Stimulated activated CD4-positive, alpha-beta T cell treated with anti-CD3 and anti-CD28 coated beads, Interleukin-2, amount 100 ng/mL, for 24 hours (primary cell): ENCODE results near the gene SOX13.
"Not testable (repeated sequence)": the region's sequence is repeated elsewhere in the genome, so short reads cannot be mapped to it uniquely, and the experiment has no call there.

Experiments
- DNase-seq, 2 donors: peaks; one replicate each; pipeline ENCODE4 v3.0.0-alpha.2; 2020

SOX13 gene

DNA sequence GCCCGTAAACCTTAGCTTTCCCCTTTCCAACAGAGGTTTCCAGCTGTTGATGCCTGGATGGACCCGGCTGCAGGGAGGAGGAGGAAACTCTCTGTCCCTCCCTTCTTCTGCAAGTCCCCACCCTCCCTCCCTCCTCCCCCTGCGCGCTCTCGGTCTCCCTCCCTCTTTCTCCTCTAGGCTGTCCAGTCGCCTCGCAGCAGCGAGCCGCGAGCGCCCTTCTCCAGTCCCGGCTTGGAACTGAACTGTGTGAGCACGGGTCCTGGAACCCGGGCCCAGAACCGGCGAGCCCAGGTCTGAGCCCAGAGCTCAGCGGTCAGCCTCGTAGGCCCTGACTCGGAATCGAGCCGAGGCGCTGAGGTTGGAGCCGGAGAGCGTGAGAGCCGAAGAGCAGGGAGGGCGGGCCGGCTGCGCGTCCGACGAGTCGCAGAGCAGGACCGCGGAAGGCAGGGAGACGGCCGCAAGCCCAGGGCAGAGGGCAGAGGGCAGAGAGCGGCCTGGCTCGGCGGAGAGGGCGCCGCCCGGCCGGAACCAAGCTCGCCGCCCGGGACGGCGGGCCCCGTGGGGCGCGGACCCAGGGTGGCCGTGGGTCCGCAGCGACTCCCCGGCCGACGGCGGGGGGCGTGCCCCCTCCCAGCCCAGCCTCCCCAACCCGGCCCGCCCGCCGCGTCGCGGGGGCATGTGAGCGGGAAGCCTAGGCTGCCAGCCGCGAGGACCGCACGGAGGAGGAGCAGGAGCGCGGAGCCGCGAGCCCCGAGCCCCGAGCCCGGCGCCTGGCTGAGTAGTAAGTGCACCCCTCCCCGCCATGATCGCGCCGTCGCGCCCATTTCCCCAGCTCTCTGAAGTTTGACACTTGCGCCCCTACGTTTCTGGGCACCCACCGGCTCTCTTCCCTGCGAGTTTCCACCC is at the start of gene SOX13:
Gene SOX13 (plus strand): TSS at position 185 of the 906 bp plus-strand sequence. CDS start 39,801 bp downstream, outside the sequence.
- DNase-seq: peak in 1 of 2 donors; percentile 29

DNA sequence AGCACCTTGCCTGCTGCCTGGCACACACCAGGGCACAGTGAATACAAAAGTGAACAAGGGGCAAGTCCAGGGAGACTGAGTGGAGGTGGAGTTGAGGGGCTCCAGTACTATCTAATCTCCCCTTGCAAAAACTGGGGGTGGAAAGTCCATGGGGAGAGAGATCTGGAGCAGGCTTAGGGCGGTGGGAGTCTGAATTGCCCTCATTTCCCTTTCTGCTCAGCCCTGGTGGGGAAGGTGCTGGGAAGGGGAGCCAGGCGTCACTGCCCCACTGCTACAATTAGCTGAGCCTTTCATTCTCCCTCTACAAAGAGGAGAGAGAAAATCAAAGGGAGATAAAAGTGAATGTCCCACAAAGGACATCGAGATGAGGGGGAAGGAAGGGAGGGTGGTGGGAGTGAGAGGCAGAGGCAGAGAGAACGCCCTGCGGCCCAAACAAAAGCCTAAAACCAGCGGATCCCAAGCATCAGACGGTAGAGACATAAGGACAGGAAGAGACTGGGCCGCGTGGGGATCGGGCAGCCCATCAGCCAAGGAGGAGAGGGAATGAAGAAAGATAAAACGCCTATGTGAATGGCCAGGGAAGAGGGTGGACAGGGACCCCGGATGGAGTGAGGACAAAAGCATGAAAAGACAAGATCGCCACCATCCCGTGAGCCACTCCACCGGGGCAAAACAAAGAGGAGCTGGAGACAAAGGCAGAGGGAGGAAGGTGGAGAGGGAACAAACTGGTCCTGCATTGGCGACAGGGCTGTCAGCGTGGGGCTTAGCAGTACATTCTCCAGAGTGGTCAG is 46.8 kb upstream of the SOX13 start:
- DNase-seq: no peak

DNA sequence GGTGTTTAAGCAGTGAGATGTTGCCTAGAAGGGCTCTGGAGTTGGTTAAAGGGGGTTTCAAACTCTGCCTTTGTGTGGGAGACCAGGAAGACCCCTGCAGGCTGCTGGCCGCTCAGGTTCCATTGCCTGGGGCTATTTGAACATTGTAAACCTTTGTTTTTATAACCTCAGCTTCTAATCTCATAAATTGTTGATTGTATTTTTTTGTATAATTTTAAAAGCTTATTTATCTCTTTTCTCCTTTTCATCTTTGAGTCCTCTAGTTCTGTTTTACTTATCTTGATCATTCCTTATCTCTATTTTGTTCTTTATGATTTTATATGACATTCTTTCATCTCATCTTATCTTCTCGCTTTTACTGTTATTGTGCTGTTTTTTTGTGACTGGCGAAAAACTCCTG is 45.5 kb upstream of the SOX13 start:
- DNase-seq: no peak

DNA sequence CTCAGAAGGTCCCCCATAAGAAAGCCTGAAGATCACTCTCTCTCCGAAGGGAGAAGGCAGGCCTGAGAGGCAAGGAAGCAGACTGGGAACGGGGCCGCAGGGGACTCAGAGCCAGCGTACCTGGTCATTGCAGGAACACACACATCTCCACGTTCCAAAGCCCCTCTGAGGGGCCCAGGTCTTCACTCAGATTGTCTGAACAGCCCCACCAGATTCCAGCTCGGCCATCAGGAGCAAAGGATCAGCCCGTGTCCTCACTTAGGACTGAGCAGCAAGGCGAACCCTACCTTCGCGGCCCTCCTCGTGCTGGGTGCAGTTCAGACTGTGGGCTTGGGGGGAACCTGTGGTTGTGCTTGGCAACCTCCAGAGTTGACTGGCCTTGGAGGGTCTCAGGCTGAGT is 43.9 kb upstream of the SOX13 start:
- DNase-seq: no peak

DNA sequence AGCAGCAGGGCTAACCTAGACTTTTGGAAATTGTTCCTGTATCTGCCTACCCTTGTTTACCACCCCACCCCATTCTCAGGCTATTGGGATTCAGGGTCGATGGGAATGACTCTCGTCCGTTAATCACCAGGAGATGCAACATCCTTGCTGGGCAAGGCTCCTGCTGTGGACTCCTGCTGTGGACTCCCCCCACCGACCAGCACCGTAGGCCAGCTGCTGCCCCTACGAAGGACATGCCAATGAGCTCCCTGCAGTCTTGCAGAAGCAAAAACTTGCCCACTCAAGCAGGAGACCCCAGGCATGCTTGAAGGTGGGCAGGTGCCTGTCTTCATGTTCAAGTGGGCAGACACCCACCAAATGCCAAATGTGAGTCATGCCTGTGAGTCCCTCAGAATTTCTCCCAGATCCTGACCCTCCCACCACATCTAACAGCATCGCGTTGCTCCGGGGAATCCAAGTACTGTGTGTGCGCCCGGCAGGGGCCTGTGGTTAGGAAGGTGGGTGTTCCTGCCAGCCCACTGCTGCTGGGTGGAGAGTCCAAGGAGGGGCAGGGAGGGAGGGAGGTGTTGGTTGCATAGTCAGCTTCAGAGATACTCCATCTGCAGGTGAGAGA is 41.7 kb upstream of the SOX13 start:
- DNase-seq: no peak

DNA sequence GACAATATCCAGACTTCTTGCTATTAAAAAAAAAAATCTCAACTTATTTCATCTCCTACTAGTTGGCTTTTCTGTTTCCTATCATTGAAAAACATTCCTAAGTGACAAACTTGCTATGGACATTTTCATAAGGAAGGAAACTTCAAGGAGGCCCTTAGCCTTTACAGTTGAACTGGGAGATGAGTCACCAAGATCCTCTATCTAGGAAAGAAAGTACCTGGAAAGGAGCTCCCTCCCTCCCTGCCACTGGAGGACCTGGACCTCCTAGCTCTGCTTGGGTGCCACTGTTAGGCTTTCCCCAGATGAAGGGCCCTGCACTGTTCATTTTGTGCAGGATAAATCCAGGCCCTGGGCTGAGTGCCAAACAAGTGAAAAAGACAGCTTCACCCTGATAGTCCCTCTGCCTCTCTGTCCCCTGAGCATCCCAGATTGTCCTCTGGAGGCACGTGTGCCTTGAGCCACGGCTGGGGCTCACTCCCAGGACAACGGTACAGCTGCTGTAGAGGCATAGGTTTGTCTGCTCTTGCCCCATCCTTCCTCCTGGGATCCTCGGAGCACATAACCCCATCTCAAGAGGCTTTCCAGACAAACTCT is 40.2 kb upstream of the SOX13 start:
- no peak for DNase-seq

DNA sequence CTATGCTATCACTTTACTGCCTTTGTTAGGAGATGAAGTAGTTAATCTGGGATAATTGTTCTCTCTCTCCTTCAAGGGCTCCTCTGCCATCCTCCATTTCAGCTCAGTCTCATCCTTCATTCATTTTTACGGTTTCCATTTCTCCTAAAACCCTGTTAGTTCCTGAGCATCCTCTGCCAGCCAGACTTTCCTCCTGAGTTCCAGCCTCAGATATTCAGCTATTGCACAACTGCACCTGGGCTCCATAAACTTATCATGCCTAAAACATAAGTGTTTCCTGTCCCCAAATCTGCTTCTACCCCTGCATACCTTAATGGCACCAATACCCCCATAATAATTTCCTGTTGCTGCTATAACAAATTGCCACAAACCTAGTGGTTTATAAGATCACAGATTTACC is 39.6 kb upstream of the SOX13 start:
- DNase-seq: no peak

DNA sequence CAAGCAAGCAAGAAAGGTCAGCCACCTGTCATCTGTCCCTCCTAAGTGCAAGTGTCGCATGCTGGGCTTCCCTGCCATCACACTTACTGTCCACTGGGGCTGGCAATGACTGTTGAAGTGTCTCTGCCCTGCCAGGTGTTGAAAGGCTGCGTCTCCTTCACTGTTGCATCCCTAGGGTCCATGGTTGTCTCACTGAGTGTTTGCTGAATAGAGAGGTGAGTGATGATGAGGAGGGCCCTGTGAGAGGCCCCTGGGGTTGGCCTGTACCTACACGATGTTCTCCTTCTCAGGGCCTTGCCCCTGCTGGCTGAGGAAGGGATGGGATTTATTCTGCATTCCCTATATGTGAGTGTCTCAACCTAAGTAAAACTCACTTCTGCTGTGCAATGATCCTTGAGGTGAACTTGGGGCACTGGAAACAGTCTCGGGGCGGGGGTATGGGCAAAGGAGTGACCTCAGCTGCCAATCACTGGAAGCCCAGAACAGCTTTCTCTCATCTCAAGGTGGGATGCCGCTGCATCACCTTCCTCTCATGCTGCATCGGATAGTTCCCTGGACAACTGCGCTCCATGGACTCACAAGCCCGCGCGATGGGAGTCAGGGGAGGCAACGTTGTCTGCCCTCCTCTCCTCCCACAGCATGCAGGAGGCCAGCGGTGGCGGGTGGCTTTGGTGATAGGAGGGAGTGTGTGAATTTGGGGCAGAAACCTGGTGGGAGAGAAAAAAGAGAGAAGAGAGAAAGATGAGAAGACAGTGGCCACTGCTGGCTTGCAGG is 35.8 kb upstream of the SOX13 start:
- no peak for DNase-seq

DNA sequence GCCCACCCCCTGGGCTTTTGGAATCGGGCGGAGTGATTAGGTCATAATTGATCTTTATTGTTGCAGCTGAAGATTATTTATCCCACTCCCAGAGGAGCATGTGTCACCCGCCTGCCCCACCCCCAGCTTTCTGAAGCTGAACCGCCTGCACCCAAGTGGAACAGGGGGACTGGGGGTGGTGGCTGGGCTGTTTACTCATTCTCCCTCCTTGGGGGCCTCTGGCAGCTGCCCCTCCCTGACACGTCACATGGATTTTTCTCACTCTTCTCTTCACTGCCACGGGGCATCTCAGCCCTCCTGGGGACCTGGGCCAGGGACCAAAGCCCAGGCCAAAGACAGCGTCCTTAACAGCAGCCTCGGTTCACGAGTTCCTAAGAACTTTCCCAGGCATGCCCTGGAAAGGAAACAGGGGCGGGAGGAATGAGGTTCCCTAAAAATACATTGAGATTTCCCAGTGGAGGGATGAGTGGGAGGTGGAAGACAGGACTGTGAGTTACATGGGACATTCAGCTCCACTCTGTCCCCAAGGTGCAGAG is 31.6 kb upstream of the SOX13 start:
- no peak for DNase-seq

DNA sequence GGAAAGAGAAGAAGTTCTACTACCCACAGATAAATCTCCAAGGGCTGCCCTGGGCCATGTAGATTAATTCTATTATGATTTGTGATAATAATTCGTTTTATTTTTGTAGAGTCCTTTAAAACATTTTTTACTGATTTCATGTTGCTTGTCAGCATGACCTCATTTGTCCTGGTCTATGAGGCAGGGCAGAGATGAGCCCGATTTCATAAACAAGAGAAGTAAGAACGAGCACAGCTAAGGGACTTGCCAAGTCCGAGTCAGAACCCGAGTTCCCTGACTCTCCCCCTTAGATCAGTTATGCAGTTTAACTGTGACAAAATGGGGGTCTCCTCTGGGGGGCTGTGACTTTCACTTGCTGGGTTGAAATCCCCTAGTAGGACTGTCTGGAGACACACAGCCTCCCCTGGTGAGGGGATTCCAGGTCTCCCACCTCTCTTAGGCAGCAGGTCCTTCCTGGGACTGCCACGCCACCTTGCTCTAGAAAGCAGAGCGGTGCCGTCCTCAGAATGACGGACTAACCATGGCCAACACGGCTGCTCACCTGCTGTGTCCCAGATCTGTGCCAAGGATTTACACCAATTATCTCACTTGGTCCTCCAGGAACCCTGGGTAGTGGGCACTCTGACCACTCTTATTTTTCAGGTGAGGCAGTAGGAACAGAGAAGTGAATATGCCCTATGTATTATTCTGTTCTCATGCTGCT is 31.0 kb upstream of the SOX13 start:
- no peak for DNase-seq

DNA sequence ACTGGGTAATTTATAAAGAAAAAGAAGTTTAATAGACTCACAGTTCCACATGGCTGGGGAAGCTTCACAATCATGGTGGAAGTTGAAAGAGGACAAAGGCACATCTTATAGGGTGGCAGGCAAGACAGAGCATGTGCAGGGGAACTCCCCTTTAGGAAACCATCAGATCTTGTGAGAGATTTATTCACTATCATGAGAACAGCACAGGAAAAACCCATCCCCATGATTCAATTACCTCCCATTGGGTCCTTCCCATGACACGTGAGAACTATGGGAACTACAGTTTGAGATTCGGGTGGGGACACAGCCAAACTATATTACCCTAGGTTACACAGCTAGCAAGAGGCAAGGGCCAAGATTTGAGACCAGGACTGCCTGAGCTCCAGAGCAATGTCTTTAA is 30.4 kb upstream of the SOX13 start:
- DNase-seq: no peak

DNA sequence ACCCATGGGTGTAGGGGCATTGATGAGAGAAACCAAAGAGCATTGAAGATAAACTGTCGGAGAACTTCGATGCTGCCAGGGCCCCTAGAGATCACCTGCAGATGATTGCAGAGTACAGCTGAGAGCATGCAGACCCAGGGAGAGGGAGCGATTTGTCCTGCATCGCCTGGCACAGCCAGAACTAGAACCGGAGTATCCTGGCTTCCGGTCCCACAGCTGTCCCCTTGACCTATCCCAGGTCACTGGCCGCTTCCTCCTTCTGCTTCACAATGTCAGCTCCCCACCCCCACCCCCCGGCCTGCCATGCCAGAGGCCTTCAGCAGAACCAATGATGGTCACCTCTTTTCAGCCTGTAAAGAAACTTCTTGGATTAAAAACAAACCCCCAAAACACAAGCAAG is 29.2 kb upstream of the SOX13 start:
- no peak for DNase-seq

DNA sequence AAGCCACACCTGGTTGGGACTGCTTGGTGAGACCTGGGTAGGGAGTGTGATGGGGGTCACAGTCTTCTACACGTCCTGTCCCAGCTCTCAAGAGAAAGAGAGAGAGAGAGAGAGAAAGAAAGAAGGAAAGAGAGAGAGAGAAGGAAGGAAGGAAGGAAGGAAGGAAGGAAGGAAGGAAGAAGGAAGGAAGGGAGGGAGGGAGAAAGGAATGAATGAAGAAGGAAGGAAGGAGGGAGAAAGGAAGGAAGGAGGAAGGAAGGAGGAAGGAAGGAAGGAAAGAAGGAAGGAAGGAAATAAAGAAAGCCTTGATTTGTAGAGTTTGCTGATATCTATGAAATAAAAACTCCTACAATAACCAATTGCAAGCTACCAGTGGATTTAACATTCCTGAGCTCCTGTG is 28.5 kb upstream of the SOX13 start:
- DNase-seq: no peak

DNA sequence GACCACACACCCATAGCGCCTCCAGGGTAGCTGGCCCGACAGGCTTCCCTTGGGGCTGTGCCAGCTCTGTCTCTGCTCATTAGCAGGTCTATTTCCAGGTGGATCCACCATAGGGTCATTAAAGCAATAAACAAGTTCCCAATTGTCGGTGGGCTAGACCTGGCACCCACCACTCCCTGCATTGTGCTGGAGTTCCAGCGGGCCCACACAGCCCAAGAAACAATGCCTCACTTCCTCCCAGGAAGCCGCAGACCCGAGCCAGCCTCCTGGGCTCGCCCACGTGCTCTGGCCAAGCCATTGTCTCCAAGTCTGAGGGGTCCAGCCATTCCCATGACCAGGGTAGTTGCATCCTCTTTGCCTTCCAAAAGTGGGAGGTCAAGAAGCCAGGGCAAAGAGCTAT is 27.5 kb upstream of the SOX13 start:
- DNase-seq: no peak

DNA sequence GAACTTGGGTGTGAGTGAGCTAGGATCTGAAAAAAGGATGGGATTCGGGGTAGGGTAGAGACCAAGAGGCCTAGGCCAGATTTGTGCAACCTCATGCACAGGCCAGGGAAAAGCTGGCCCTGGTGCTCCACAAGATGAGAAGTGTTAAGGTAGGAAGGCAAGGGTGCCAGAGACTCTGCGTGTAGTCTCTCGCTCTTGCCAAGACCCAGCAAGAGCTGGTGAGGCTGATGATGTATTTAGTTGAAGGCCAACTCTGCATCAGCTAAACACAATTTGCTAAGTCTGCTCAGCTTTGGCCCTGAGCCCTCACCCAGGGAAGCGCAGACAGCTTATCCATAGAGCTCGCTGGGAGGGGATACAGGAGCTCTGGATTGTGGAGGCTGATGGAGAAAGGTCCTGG is 26.6 kb upstream of the SOX13 start:
- DNase-seq: no peak

DNA sequence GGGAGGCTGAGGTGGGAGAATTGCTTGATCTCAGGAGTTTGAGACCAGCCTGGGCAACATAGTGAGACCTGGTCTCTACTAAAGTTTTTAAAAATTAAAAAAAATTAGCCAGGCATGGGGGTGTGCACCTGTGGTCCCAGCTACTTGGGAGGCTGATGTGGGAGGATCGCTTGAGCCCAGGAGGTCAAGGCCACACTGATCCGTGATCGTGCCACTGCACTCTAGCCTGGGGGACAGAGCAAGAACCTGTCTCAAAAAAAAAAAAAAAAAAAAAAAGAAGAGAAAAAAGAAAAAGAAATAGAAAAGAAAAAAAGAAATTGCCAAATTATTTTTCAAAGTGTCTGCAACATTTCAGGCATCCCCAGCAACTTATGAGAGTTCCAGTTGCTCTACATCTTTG is 24.1 kb upstream of the SOX13 start:
- not testable (repeated sequence) for DNase-seq

DNA sequence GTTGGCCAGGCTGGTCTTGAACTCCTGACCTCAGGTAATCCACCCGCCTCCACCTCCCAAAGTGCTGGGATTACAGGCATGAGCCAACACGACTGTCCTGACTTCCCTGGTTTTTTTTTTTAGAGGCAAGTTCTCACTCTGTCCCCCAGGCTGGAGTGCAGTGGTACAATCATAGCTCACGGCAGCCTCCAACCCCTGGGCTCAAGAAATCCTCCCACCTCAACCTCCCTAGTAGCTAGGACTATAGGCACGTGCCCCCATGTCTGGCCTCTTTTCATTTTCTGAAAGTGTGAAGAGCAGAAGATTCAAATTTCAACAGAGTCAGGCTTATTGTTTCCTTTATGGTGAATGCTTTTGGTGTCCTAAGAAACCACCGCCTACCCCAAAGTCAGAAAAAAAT is 21.7 kb upstream of the SOX13 start:
- DNase-seq: no peak

DNA sequence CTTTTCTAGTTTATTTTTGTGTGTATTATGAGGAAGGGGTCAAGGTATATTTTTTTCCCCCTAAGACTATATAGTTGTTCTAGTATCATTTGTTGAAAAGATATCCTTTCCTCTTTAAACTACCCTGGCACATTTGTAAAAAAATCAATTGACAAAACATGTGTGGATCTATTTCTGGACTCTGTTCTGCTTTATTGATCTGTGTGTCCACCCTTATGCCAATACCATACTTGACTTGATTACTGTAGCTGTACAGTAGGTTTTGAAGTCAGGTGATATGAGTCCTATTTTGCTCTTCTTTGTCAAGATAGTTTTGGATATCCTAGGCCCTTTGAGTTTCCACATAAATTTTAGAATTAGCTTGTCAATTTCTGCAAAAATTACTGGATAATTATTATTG is 21.2 kb upstream of the SOX13 start:
- no peak for DNase-seq

DNA sequence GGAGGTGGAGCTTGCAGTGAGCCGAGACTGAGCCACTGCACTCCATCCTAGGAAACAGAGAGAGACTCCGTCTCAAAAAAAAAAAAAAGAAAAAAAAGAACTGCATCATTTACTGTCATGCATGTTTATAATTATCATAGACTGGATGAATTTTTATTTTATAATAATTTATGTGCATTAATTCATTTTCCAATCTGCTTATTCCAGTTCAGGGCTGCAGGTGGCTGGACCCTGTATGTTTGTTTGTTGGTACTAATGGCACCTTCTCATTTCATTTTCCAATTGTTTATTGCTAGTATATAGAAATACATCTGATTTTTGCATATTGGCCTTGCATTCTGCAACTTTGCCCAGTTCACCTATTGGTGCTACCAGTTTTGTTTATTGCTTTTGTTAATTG is 19.0 kb upstream of the SOX13 start:
- no peak for DNase-seq

DNA sequence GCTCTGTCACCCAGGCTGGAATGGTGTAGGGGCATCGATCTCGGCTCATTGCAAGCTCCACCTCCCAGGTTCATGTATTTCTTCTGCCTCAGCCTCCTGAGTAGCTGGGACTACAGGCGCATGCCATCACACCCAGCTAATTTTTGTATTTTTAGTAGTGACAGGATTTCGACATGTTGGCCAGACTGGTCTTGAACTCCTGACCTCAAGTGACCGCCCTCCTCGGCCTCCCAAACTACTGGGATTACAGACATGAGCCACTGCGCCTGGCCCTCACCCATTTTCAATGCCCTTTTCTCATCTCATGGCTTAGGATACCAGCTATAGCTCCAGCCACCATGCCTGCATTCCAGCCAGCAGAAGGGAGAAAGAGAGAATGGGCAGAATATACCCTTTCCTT is 12.9 kb upstream of the SOX13 start:
- DNase-seq: no peak

DNA sequence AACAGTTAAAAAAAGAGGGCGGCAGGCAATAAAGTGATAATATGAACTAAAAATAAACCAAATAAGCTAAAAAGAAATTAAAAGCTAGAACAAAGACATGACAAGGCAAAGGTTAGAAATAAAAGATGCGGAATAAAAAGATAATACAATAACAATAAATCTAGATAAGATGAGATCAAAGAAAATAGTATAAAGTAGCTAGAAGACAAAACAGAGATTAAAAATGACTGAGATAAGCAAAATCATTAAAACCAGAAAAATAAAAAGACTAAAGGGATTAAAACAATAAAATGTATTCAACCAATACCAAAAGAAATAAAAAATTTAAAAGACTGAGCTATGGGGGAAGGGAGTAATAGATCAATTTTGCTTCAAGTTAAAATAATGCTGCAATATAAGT is 10.8 kb upstream of the SOX13 start:
- no peak for DNase-seq
